H1 (cell line): ENCODE data around the gene PRKAA1. TPM values are rescaled to one million over a fixed set of nuclear protein-coding genes. Genes with fewer than 3 reads are reported as not detected.
A peak's percentile ranks its signal among the peaks of the same experiment; 100 is the strongest.

Experiments
- polyA plus RNA-seq, 7 experiments: library from polyadenylated mRNA; depleted of rRNA in 3 of 7; stranded (reverse) in 5 of 7; unstranded in 2 of 7; fragments of >200 nt in 5 of 7; fragments of 200-250 nt in 2 of 7; gene quantifications; 1 replicate in 5 of 7; 2 replicates in 1 of 7; 4 replicates in 1 of 7; pipeline versions ENCODE4 v1.2.1 to v1.2.3, GENCODE V29; 2011 to 2013; ENCODE audit warnings: missing spikeins in 2 of 7, mixed read lengths in 2 of 7
- small RNA-seq: library from polyadenylated mRNA; stranded (forward); fragments of <200 nt; extraction: miRNeasy Mini kit (QIAGEN cat#:217004); gene quantifications from one replicate; pipeline ENCODE3, GENCODE V24; 2013; ENCODE audit not compliant: insufficient read depth
- total RNA-seq: library from RNA; stranded (reverse); fragmentation: NEBNext Ultra II Directional; extraction: Animal tissue kit (Norgen Biotek cat#: 25700); gene quantifications from 2 replicates; pipeline ENCODE4 v1.2.1, GENCODE V29; 2021

Gene PRKAA1
- total and polyA plus RNA-seq, 2 of the 8 experiments (the other 6 are each of a cell fraction or from before 2014, with no cell fraction given) = 10.4 to 33.1 TPM

Small RNA genes within 50 kb of the gene (small RNA-seq; reads per million reads assigned to genes)
- not detected for gene RF00191
- 990 reads per million, percentile 99 among the genes with 10 or more reads in this experiment for gene SNORD72

Other genes starting within 250 kb of the PRKAA1 start
- gene PTGER4, start 118.5 kb downstream of the PRKAA1 start, total RNA-seq = 0.76 and 1.9 TPM in 2 replicates
- 1.2 and 2.7 TPM in 2 replicates for gene PTGER4, start 118.5 kb downstream of the PRKAA1 start, polyA plus RNA-seq (2011; rRNA removed)
- gene TTC33, start 42.4 kb downstream of the PRKAA1 start, total RNA-seq = 12.0 and 12.6 TPM in 2 replicates
- 0.55 and 1.2 TPM in 2 replicates for gene TTC33, start 42.4 kb downstream of the PRKAA1 start, polyA plus RNA-seq (2011; rRNA removed)
- 1,534 and 1,595 TPM in 2 replicates for gene RPL37, start 36.8 kb upstream of the PRKAA1 start, total RNA-seq
- 351 and 467 TPM in 2 replicates for gene RPL37, start 36.8 kb upstream of the PRKAA1 start, polyA plus RNA-seq (2011; rRNA removed)
- 0.33 and 0.50 TPM in 2 replicates for gene CARD6, start 43.0 kb upstream of the PRKAA1 start, total RNA-seq
- 0.19 and 0.41 TPM in 2 replicates for gene CARD6, start 43.0 kb upstream of the PRKAA1 start, polyA plus RNA-seq (2011; rRNA removed)
- gene C7, start 111.1 kb upstream of the PRKAA1 start, total RNA-seq = not detected in 2 replicates
- 0.08 and 0.24 TPM in 2 replicates for gene C7, start 111.1 kb upstream of the PRKAA1 start, polyA plus RNA-seq (2011; rRNA removed)